KG1 (cell line): Measurements from ENCODE around the gene CDS2.

ENCODE experiments used
- DNase-seq: peaks from one replicate; lab custom pipeline; 2025; lab: John Stamatoyannopoulos, UW

Gene CDS2

DNA sequence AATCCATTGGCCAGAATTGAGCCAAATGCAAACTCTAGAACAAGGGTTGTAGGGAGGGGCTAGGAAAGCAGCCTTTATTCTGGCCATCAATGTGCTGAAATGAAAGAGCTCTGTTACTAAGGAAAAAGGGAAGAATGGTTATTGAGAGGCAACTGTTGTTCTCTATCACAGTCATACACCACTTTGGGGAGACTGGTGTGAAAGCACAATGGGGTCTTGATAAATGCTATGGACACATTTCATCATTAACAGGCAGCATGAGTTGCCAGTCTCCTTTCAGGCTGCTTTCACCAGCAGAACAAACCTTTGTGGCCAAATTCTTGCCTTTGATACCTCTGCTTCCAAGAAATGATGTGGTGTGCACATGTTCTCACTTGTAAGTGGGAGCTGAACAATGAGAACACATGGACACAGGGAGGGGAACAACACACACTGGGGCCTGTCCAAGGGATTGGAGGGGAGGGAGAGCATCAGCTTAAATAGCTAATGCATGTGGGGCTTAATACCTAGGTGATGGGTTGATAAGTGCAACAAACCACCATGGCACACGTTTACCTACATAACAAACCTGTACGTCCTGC is 86.2 kb downstream of the CDS2 start:
- no peak for DNase-seq

- DNase-seq = no peak
Observed at GRCh38 chr20:5214826-5215225, 88.0 kb downstream of the CDS2 start.

DNA sequence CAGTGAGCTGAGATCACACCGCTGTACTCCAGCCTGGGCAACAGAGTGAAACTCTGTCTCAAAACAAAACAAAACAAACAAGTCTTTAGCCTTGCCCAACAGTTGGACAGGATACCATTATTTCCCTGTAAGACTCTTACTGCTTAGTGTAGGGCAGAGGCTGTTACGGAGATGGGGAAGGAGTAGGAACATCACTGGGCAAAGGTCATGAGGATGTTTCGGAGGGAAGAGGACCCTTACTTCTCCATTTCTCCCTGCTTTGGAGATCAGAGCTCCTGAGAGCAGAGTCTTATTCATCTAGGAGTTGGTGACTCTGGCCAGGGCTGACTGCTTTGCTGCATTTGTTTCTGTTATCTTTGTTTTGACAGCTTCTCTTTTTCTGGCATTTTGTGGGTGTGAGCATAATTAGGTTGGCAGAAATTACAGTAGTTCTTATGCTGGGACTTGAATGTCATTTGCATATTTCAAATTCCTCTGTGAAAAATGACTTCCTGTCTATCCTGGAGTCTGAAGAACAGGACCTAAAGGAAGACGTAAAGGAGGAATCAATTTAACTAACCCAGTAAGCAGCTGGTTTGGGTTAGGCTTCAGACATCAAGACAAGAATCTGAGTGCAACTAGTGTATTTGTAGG is 89.0 kb downstream of the CDS2 start:
- DNase-seq = no peak

GRCh38 chr20:5216663-5217062 is 89.9 kb downstream of the CDS2 start:
- DNase-seq = no peak

- DNase-seq = no peak
Observed at GRCh38 chr20:5217616-5218015, 90.8 kb downstream of the CDS2 start.

- no peak for DNase-seq
Observed at GRCh38 chr20:5220321-5221060, 93.7 kb downstream of the CDS2 start.

GRCh38 chr20:5221061-5221430 is 94.2 kb downstream of the CDS2 start:
- no peak for DNase-seq

GRCh38 chr20:5222919-5223634 is 96.3 kb downstream of the CDS2 start:
- DNase-seq = peak; percentile 22

GRCh38 chr20:5230544-5230943 is 103.7 kb downstream of the CDS2 start:
- no peak for DNase-seq

- no peak for DNase-seq
Observed at GRCh38 chr20:5234158-5234557, 107.3 kb downstream of the CDS2 start.

- no peak for DNase-seq
Observed at GRCh38 chr20:5234978-5235377, 108.2 kb downstream of the CDS2 start.
